Daoy (cell line): ENCODE data around the gene PSMG3. TPM values are rescaled to one million over a fixed set of nuclear protein-coding genes. Genes with fewer than 3 reads are reported as not detected.
A peak's percentile ranks its signal among the peaks of the same experiment; 100 is the strongest.
"Not testable (repeated sequence)": the region's sequence is repeated elsewhere in the genome, so short reads cannot be mapped to it uniquely, and the experiment has no call there.

Experiments
- DNase-seq: peaks from one replicate; pipeline ENCODE4 v3.0.0-alpha.2; 2015; ENCODE audit warnings: low read depth
- total RNA-seq: library from RNA; depleted of rRNA; stranded (reverse); fragments of >200 nt; shearing (Covaris generic); gene quantifications from 2 replicates; pipeline ENCODE4 v1.2.3, GENCODE V29; 2014; rRNA removed

Gene PSMG3
- total RNA-seq, 1 experiment from 2014 or later: 107 TPM

- DNase-seq: peak; percentile 97
Measured at GRCh38 chr7:1533547-1534329, 36.1 kb downstream of the PSMG3 start.

DNA sequence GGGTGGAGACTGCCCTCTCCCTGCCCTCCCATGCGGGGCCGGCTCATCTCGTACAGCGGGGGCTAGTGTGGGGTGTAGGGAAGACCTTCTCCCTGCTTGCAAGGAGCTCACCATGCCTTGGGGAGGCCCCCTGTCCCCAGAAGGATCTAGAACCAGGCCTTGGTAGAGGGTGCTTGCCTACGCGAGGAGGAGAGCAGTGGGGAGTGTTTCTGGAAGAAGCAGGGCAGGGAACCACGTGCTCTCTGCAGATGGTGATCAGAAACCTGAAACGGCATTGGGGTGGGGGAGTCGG lies 36.6 kb downstream of the PSMG3 start:
- no peak for DNase-seq

DNA sequence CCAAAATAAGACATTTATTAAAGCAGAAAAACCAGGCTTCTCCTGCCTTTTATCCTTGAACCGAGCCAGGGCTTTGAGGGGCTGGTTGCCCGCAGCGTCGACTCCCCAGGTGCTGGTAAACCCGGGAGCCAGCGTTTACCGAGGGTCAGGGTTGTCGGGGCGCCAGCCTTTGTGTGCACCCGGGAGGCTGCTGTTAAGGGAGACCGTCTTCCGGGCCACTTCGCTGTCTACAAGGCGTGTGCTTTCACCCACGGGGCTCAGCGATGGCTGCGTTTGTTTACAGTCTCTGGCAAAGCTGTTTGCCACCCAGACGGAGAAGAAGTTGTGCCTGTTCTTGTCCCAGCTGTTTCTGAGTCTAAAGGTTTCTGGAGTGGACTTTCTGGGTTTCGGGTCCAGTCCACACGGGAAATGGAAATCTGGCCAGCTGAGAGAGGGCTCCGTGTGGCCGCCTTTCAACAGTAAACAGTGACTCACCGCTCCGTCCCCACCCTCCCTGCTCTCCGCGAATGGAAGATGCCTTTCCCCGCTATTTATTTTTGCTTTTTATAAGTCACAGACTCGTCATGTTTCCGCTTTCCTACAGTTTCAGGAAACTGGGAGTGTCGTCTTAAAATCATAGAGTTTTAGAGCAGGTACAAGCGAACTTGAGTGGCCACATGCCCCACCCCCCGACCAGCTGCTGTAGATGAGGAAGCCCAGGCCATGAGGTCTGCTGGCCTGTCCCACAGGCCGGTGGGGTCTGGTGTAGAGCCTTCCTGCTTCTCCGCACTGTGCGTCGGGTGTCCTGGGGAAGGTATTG lies 37.2 kb downstream of the PSMG3 start:
- DNase-seq: peak; percentile 95

DNA sequence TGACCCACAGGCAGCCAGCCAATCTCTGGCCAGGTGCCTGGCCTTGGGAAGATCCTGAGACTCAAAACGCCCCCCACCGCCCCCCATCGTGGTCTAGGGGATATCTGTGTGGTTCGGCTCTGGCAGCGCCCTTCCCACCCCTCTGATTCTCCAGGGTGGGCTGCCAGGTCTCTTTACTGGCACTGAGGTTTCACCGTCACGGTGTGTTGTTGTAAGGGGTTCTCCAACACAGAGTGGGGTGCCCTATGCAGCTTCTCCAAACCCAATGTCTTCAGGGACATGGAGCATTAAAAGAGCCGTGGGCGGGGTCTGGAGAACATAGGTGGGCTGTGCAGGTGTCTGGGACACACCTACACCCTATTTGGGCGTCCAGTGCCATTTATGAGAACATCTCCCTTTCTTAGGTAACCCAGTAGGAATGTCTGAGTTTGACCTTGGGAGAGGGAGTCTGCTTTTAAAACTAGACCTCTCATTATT lies 37.8 kb downstream of the PSMG3 start:
- DNase-seq: no peak

DNA sequence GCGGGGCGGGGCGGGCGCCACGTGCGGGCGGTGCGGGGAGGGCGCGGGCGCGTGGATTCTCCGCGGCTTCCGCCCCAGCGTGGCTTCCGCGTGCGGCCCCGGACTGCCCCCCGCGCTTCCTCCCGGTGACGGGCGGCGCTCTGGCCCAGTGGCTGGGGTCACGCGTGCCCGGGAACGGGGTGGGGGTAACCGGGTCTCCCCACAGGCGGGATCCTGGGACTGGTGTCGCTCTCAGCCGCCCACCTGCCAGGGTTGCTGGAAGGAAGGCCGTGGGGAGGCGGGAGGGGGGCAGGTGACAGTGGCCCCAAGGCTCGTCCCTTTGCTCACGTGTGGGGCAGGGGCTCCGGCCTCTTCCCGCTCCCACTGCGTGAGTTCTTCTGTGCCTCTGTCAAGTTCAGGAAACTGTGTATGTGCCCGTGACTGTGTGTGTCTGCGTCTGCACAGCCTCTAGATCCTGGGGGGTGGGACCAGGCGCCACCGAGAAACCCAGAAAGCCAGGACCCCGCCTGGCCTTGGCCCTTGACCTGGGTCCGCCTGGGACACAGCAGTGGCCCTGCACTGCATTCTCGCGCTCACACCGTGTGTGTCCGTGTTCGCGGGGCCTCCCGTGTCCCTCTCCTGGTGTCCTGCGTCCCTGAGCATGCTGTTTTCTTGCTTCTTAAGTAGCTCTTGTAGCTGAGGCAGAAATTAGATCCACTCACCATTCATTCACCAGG lies 38.4 kb downstream of the PSMG3 start:
- DNase-seq: peak; percentile 58

DNA sequence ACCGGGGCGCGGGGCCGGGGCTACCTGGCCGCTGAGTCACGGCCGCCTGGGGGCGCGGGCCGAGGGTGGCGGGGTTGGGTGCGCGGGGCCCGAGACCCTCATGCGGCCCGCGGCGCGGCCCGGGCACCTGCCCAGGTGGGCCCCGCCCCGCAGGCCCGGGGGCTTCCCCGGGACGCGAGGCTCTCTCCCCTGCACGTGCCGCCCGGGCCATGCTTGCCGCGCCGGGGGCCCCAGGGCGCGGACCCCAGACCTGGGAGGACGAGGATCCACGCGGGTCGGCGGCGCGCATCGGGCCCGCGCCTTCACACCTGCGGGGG lies 38.9 kb downstream of the PSMG3 start:
- DNase-seq: peak; percentile 15

- no peak for DNase-seq
Measured at GRCh38 chr7:1529383-1530116, 40.3 kb downstream of the PSMG3 start.

- DNase-seq: no peak
Measured at GRCh38 chr7:1526271-1526754, 43.5 kb downstream of the PSMG3 start.

GRCh38 chr7:1525409-1525808 lies 44.4 kb downstream of the PSMG3 start:
- no peak for DNase-seq

DNA sequence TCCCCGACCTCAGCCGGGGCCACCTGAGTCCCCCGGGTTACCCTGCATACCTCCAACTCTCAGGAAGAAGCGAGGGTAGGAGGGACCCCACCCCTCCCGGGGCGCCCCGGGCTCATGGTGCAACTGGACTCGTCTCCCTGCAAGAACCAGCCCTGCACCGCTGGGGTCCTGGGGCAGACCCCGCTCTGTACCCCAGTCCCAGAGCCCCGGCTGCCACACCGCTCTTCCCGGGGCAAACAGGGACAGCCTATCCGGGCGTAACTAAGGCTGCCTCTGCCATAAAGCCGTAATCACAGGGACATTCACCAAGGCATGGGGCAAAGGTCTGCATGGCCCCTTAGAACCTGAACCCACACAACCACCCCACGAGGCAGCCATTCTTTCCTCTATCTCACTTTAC lies 46.0 kb downstream of the PSMG3 start:
- DNase-seq: no peak

GRCh38 chr7:1523208-1523607 lies 46.6 kb downstream of the PSMG3 start:
- DNase-seq: no peak

- no peak for DNase-seq
Measured at GRCh38 chr7:1521456-1521855, 48.4 kb downstream of the PSMG3 start.

DNA sequence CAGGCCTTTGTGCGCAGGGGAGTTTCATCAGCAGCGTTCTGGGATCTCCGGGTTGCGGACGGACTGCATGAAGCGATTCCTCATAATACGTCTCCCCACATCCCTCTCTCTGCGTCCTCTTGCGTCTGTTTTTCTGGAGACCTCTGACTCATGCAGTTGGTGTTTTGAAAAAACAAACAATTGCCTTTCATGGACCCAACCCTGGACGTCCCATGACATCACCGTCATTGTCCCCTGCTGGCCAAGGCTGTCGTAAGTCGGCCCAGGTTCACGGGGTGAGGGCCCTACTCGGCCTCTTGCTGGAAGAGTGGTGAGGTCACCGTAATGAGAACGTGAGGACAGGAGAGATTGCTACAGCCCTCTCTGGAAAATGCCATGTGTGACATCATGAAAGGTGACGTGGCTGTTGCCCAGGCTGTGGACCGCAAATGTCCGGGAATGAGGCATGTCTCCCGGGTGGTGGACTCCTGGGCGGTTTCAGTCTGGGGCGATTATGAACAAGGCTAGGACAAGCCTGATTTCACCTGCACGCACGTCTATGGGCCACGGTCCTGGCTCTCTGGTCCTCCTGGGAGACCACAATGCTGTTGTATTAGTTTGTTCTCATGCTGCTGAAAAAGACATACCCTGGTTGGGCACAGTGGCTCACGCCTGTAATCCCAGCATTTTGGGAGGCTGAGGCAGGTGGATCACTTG lies 49.1 kb downstream of the PSMG3 start:
- DNase-seq: peak; percentile 90

DNA sequence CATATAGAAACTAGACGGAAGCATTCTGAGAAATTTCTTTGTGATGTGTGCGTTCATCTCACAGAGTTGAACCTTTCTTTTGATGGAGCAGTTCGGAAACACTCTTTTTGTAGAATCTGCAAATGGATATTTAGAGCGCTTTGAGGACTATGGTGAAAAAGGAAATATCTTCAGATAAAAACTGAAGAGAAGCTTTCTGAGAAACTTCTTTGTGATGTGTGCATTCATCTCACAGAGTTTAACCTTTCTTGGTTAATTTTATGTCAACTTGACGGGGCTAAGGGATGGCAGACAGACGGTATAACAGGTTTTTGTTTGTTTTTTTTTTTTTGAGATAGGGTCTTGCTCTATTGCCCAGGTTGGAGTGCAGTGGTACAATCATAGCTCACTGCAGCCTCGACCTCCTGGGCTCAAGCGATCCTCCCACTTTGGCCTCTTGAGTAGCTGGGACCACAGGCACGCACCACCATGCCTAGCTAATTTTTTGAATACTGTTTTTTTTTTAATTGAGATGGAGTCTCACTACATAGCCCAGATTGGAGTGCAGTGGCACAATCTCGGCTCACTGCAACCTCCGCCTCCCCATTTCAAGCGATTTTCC lies 50.4 kb downstream of the PSMG3 start:
- not testable (repeated sequence) for DNase-seq

Other genes with a start within 250 kb of the PSMG3 start
- gene MICALL2, start 110.6 kb downstream of the PSMG3 start, total RNA-seq: 15.1 and 19.0 TPM in 2 replicates
- gene INTS1, start 65.6 kb downstream of the PSMG3 start, total RNA-seq: 42.9 and 61.6 TPM in 2 replicates
- 19.8 and 25.8 TPM in 2 replicates for gene MAFK, start 39.3 kb downstream of the PSMG3 start, total RNA-seq
- gene TMEM184A, start 13.8 kb downstream of the PSMG3 start, total RNA-seq: 1.7 and 5.9 TPM in 2 replicates
- 0.15 and 1.1 TPM in 2 replicates for gene ELFN1, start 100.2 kb upstream of the PSMG3 start, total RNA-seq